ENCODE measurements around the gene PAX9.

PAX9 gene

DNA sequence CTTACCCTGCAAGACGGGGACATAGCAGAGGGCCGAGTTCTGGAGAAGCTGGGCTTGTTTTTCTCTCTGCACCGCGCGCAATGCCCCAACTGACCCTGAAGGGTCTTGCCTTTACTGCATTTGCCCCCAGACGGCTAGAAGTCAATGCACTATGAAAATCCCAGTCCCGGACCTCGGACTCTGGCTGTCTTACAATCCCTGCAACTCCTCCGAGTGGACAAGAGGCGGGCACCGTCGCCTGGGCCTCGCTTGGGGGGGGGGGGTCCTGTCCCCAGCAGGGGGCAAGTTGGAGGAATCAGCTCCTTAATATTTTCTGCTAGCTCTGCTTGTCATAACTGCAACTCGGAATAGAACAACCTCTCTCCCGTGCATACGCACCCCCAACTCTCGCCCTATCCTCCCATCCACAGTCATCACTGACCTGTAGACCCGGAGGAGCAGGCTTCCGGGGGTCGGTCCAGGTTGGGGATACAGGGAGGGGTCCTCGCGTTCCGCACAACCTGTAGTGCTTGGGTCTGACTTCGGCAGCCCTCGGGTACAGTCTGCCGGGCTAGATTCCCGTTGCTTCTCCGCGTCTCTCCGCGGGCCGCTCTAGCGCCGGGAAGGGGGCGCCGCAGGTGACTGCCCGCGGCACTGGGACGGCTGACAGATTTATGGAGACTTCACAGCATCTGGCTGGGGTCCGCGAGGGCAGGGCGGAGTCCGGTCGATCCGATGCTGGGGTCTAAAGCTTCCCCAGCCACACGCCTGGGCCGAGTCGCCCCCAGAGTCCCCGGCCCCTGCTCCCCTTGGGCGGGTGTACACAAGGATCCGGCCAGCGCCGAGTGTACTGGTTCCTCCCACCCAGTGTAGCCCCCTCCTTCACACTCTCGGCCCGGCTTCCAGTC lies 3.3 kb upstream of the PAX9 start:
- Histone ChIP-seq H4K20me1 (ENCODE audit: low read depth, low read length) (no peaks in the 10 kb centered on the region), H3K79me2 (ENCODE audit: insufficient read depth, low read length) (no peaks in the 10 kb centered on the region), H3K9ac (ENCODE audit: low read length) (no peak overlapping the region), H3K36me3 (ENCODE audit: low read length) (no peaks in the 10 kb centered on the region), H3K27ac (ENCODE audit: low read depth, low read length) (no peak overlapping the region), H3K27me3 (ENCODE audit: low read length) (no peaks in the 10 kb centered on the region), H3K9me3 (ENCODE audit: insufficient read depth, low read length) (no peaks in the 10 kb centered on the region), H3K4me2 (ENCODE audit: low read depth, low read length, poor library complexity, severe bottlenecking) (no peak overlapping the region), H3K9me2 (replicated peaks; ENCODE audit: insufficient read depth, low read length) (no peaks in the 10 kb centered on the region), H3K4me3 (ENCODE audit: insufficient read depth, low read length, poor library complexity, severe bottlenecking) (no peak overlapping the region), H2AFZ (ENCODE audit: low read depth, low read length, severe bottlenecking) (no peak overlapping the region), H3F3A (ENCODE audit: insufficient read depth) (no peaks in the 10 kb centered on the region)
- TF ChIP-seq, protein P1, sequence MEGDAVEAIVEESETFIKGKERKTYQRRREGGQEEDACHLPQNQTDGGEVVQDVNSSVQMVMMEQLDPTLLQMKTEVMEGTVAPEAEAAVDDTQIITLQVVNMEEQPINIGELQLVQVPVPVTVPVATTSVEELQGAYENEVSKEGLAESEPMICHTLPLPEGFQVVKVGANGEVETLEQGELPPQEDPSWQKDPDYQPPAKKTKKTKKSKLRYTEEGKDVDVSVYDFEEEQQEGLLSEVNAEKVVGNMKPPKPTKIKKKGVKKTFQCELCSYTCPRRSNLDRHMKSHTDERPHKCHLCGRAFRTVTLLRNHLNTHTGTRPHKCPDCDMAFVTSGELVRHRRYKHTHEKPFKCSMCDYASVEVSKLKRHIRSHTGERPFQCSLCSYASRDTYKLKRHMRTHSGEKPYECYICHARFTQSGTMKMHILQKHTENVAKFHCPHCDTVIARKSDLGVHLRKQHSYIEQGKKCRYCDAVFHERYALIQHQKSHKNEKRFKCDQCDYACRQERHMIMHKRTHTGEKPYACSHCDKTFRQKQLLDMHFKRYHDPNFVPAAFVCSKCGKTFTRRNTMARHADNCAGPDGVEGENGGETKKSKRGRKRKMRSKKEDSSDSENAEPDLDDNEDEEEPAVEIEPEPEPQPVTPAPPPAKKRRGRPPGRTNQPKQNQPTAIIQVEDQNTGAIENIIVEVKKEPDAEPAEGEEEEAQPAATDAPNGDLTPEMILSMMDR (IDR thresholded peaks at IDR 0.05; ENCODE audit: insufficient read depth, low read length, poor library complexity, severe bottlenecking): no peak
- no peak for TF ChIP-seq EZH2phosphoT487 (conservative IDR thresholded peaks at IDR 0.05; ENCODE audit: low read length)

DNA sequence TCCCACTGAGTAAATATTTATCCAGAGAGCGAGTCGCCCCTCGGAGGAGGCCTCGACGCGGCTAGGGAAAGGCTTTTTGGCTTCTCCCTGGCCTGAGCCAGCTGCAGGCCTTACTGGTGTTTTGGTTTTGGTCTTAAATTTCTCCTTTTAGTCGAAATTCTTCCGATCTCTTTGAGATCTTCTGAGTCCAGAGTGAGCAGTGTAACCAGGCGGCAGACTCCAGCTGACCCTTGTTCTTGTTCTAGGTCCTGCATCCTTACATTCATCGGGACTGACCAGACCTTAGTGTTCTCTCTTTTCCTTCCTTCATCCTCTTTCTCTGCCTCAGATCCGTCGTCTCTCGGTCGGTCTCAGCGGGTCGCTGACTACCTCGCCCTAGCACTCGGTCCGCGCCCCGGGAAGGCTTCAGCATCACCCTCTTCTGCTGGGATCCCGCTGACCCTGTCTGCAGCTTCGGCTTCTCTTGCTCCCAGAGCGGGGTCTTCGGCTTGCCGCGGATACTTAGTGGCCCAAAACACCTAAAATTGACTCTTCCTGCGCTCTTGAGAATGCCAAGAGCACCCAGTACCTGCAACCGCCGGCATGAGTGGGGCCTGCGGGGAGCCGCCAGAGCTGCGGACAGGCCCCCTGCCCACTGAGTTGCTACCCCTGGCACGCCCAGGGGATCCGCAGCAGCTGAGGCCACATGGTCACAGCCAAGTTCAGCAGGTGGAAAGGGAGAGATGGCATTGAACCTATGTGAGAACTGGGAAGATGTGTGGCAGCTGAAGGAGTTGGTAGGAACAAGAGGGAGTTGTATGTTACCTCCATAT lies 2.4 kb upstream of the PAX9 start:
- Histone ChIP-seq H3K4me2 (ENCODE audit: low read depth, low read length, poor library complexity, severe bottlenecking) (no peak overlapping the region), H3K9me3 (ENCODE audit: insufficient read depth, low read length) (no peaks in the 10 kb centered on the region), H3K9ac (ENCODE audit: low read length) (no peak overlapping the region), H3K4me3 (ENCODE audit: insufficient read depth, low read length, poor library complexity, severe bottlenecking) (no peak overlapping the region), H3F3A (ENCODE audit: insufficient read depth) (no peaks in the 10 kb centered on the region), H3K27me3 (ENCODE audit: low read length) (no peaks in the 10 kb centered on the region), H3K27ac (ENCODE audit: low read depth, low read length) (no peak overlapping the region), H3K36me3 (ENCODE audit: low read length) (no peaks in the 10 kb centered on the region), H3K79me2 (ENCODE audit: insufficient read depth, low read length) (no peaks in the 10 kb centered on the region), H4K20me1 (ENCODE audit: low read depth, low read length) (no peaks in the 10 kb centered on the region), H3K9me2 (replicated peaks; ENCODE audit: insufficient read depth, low read length) (no peaks in the 10 kb centered on the region), H2AFZ (ENCODE audit: low read depth, low read length, severe bottlenecking) (no peak overlapping the region)
- TF ChIP-seq EZH2phosphoT487 (conservative IDR thresholded peaks at IDR 0.05; ENCODE audit: low read length): no peak
- TF ChIP-seq, protein P1 (IDR thresholded peaks at IDR 0.05; ENCODE audit: insufficient read depth, low read length, poor library complexity, severe bottlenecking): no peak

DNA sequence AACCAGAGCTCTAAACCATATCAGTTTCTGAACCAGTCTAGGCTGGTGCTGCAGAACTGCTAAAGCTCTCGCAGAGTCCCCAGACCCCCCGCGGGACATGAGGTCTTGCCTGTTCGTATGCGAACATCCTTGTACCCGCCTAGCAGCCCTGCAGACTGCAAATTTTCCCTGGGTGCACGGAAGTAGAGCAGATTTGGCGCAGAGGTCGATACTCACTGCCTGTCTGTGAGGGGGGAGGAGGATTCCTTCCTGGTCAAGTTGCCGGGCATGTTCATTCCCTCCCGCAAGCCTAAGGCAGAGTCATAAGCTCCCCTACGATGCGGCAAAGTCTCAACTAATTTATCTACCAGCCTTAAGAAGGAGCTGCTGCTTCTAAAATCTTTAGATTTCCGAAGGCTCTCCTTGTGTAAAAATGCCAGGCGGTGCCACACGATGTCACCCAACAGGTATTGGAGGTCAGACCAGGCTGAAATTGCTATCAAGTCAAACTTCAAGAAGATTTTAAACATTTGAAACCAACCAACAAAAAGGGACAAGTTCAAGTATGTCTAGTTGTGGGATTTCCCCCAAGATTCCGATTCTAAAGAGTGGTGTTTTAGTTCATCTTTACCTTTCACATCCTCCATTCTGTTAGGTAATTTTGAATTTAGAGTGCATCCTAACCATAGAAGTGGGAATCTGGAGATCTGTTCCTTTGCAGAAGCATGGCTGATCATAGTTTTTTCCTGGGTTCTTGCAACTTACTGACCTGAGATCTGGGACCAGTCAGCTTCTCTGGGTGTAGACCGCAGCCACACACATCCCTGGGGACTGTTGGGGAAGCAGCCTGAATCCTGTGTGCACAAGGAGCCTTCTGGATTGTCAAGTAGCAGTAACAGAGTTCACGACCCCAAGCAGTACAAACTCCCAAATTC lies 1.6 kb upstream of the PAX9 start:
- Histone ChIP-seq H4K20me1 (ENCODE audit: low read depth, low read length) (no peaks in the 10 kb centered on the region), H3K9ac (ENCODE audit: low read length) (no peak overlapping the region), H3K27ac (ENCODE audit: low read depth, low read length) (no peak overlapping the region), H3K9me3 (ENCODE audit: insufficient read depth, low read length) (no peaks in the 10 kb centered on the region), H3K36me3 (ENCODE audit: low read length) (no peaks in the 10 kb centered on the region), H3K9me2 (replicated peaks; ENCODE audit: insufficient read depth, low read length) (no peaks in the 10 kb centered on the region), H2AFZ (ENCODE audit: low read depth, low read length, severe bottlenecking) (no peak overlapping the region), H3K4me3 (ENCODE audit: insufficient read depth, low read length, poor library complexity, severe bottlenecking) (no peak overlapping the region), H3K79me2 (ENCODE audit: insufficient read depth, low read length) (no peaks in the 10 kb centered on the region), H3F3A (ENCODE audit: insufficient read depth) (no peaks in the 10 kb centered on the region), H3K4me2 (ENCODE audit: low read depth, low read length, poor library complexity, severe bottlenecking) (no peak overlapping the region), H3K27me3 (ENCODE audit: low read length) (no peaks in the 10 kb centered on the region)
- TF ChIP-seq EZH2phosphoT487 (conservative IDR thresholded peaks at IDR 0.05; ENCODE audit: low read length): no peak
- TF ChIP-seq, protein P1 (IDR thresholded peaks at IDR 0.05; ENCODE audit: insufficient read depth, low read length, poor library complexity, severe bottlenecking): no peak

Data from SU-DHL-6 (cell line).